HEK293 (cell line): ENCODE measurements around the gene ITIH5.

Experiments
- CTCF ChIA-PET: fragments of 350-600 bp; formaldehyde crosslinking; extraction: SDS; loops from one replicate; lab custom pipeline; 2021; ENCODE audit warnings: antibody characterized with exemption; lab: Yijun Ruan, JAX
- POLR2A ChIA-PET: fragments of 300-600 bp; formaldehyde crosslinking; extraction: SDS; loops from one replicate; lab custom pipeline; 2020; ENCODE audit warnings: antibody characterized with exemption, inconsistent platforms; lab: Yijun Ruan, JAX
- H3K27ac ChIP-seq: fragments of 200-500 bp; sonication (Bioruptor generic); 2 replicates; pipeline ENCODE4 v1.5.1; 2014; ENCODE audit warnings: low read depth, low read length, control low read depth, inconsistent platforms; ENCODE audit errors: extremely low read depth
- H3K36me3 ChIP-seq, 2 experiments: fragments of 200-500 bp in 1 of 2; sonication (Bioruptor generic) in 1 of 2; 1 replicate in 1 of 2; 2 replicates in 1 of 2; pipeline ENCODE4 v1.5.1; 2014 to 2017; ENCODE audit warnings: inconsistent platforms in 2 of 2, low read length in 2 of 2; ENCODE audit not compliant: control insufficient read depth in 2 of 2, insufficient read depth in 1 of 2
- H3K4me1 ChIP-seq: fragments of 200-500 bp; sonication (Bioruptor generic); 2 replicates; pipeline ENCODE4 v1.5.1; 2014; ENCODE audit warnings: mild to moderate bottlenecking, low read length, inconsistent platforms; ENCODE audit not compliant: control insufficient read depth, insufficient read depth
- H3K4me3 ChIP-seq: 2 replicates; pipeline ENCODE4 v1.5.1; 2011; ENCODE audit warnings: low read depth, mild to moderate bottlenecking, control low read depth, low read length, moderate library complexity
- H3K9me3 ChIP-seq: fragments of 200-500 bp; sonication (Bioruptor generic); 2 replicates; pipeline ENCODE4 v1.5.1; 2014; ENCODE audit warnings: low read depth, low read length, inconsistent platforms; ENCODE audit not compliant: control insufficient read depth, insufficient read depth
- HOXA7 ChIP-seq: sonication (generic); formaldehyde crosslinking; IDR thresholded peaks from 2 replicates; pipeline ENCODE4 v1.8.1; 2022; ENCODE audit warnings: missing genetic modification reagents, borderline replicate concordance
- HOXC10 ChIP-seq: sonication (generic); formaldehyde crosslinking; IDR thresholded peaks from 2 replicates; pipeline ENCODE4 v1.8.1; 2023; ENCODE audit warnings: mild to moderate bottlenecking, missing genetic modification reagents
- KLF10 ChIP-seq: fragments of 450-650 bp; IDR thresholded peaks from 2 replicates; pipeline ENCODE4 v1.5.1; 2018; ENCODE audit warnings: missing biosample characterization, mild to moderate bottlenecking, missing genetic modification characterization
- KLF16 ChIP-seq: fragments of 450-650 bp; formaldehyde crosslinking; IDR thresholded peaks from 2 replicates; pipeline ENCODE4 v1.5.1; 2017; ENCODE audit warnings: missing biosample characterization, missing genetic modification characterization
- KLF7 ChIP-seq: fragments of 450-650 bp; formaldehyde crosslinking; IDR thresholded peaks from 2 replicates; pipeline ENCODE4 v1.5.1; 2016; ENCODE audit warnings: missing biosample characterization, missing genetic modification characterization, borderline replicate concordance
- OVOL3 ChIP-seq: fragments of 450-650 bp; formaldehyde crosslinking; IDR thresholded peaks from 2 replicates; pipeline ENCODE4 v1.5.1; 2016; ENCODE audit warnings: missing biosample characterization, missing genetic modification characterization
- SALL2 ChIP-seq: fragments of 450-650 bp; formaldehyde crosslinking; IDR thresholded peaks from 2 replicates; pipeline ENCODE4 v1.5.0; 2017; ENCODE audit warnings: missing biosample characterization, mild to moderate bottlenecking, missing genetic modification characterization, borderline replicate concordance
- SP3 ChIP-seq: fragments of 450-650 bp; formaldehyde crosslinking; IDR thresholded peaks from 2 replicates; pipeline ENCODE4 v1.5.1; 2016; ENCODE audit warnings: missing biosample characterization, missing genetic modification characterization
- ZIC2 ChIP-seq: fragments of 450-650 bp; formaldehyde crosslinking; IDR thresholded peaks from 2 replicates; pipeline ENCODE4 v1.5.1; 2016; ENCODE audit warnings: missing biosample characterization, missing genetic modification characterization
- ZNF175 ChIP-seq: fragments of 450-650 bp; formaldehyde crosslinking; IDR thresholded peaks from 2 replicates; pipeline ENCODE4 v1.5.1; 2016; ENCODE audit warnings: missing biosample characterization, missing genetic modification characterization
- ZNF292 ChIP-seq: fragments of 450-650 bp; formaldehyde crosslinking; IDR thresholded peaks from 2 replicates; pipeline ENCODE4 v1.5.1; 2016; ENCODE audit warnings: low read depth, missing biosample characterization, missing genetic modification characterization, borderline replicate concordance
- ZNF416 ChIP-seq: fragments of 450-650 bp; formaldehyde crosslinking; IDR thresholded peaks from 2 replicates; pipeline ENCODE4 v1.5.1; 2016; ENCODE audit warnings: missing biosample characterization, missing genetic modification characterization
- ZNF473 ChIP-seq: fragments of 450-650 bp; formaldehyde crosslinking; IDR thresholded peaks from 2 replicates; pipeline ENCODE4 v1.5.1; 2017; ENCODE audit warnings: missing biosample characterization, missing genetic modification characterization
- ZNF548 ChIP-seq: fragments of 450-650 bp; formaldehyde crosslinking; IDR thresholded peaks from 2 replicates; pipeline ENCODE4 v1.5.1; 2016; ENCODE audit warnings: missing biosample characterization, missing genetic modification characterization
- ZNF549 ChIP-seq: fragments of 450-650 bp; IDR thresholded peaks from 2 replicates; pipeline ENCODE4 v1.5.1; 2018; ENCODE audit warnings: missing biosample characterization, missing genetic modification characterization, mild to moderate bottlenecking, inconsistent platforms, moderate library complexity
- ZNF561 ChIP-seq: fragments of 450-650 bp; IDR thresholded peaks from 2 replicates; pipeline ENCODE4 v1.5.1; 2018; ENCODE audit warnings: missing biosample characterization, missing genetic modification characterization, borderline replicate concordance
- ZNF585B ChIP-seq: fragments of 450-650 bp; formaldehyde crosslinking; IDR thresholded peaks from 2 replicates; pipeline ENCODE4 v1.5.1; 2016; ENCODE audit warnings: missing biosample characterization, missing genetic modification characterization
- ZNF610 ChIP-seq: fragments of 450-650 bp; formaldehyde crosslinking; IDR thresholded peaks from 2 replicates; pipeline ENCODE4 v1.5.1; 2016; ENCODE audit warnings: missing biosample characterization, missing genetic modification characterization, borderline replicate concordance
- ZNF621 ChIP-seq: fragments of 450-650 bp; formaldehyde crosslinking; IDR thresholded peaks from 2 replicates; pipeline ENCODE4 v1.5.1; 2017; ENCODE audit warnings: missing biosample characterization, missing genetic modification characterization
- ZNF624 ChIP-seq: fragments of 450-650 bp; formaldehyde crosslinking; IDR thresholded peaks from 2 replicates; pipeline ENCODE4 v1.5.1; 2017; ENCODE audit warnings: missing biosample characterization, missing genetic modification characterization
- ZNF747 ChIP-seq: fragments of 450-650 bp; formaldehyde crosslinking; IDR thresholded peaks from 2 replicates; pipeline ENCODE4 v1.5.1; 2016; ENCODE audit warnings: missing biosample characterization, missing genetic modification characterization
- ZNF777 ChIP-seq: fragments of 450-650 bp; formaldehyde crosslinking; IDR thresholded peaks from 2 replicates; pipeline ENCODE4 v1.5.1; 2017; ENCODE audit warnings: missing biosample characterization, missing genetic modification characterization, borderline replicate concordance
- ZSCAN23 ChIP-seq: fragments of 450-650 bp; formaldehyde crosslinking; IDR thresholded peaks from 2 replicates; pipeline ENCODE4 v1.5.1; 2016; ENCODE audit warnings: missing biosample characterization, missing genetic modification characterization
- TF ChIP-seq, protein P1 (sequence below): fragments of 450-650 bp; formaldehyde crosslinking; IDR thresholded peaks from 2 replicates; pipeline ENCODE4 v1.5.1; 2016; ENCODE audit warnings: missing biosample characterization, missing genetic modification characterization
- TF ChIP-seq, protein P2 (sequence below): fragments of 450-650 bp; formaldehyde crosslinking; IDR thresholded peaks from 2 replicates; pipeline ENCODE4 v1.5.1; 2016; ENCODE audit warnings: missing biosample characterization, missing genetic modification characterization
- TF ChIP-seq, protein P3 (sequence below): fragments of 450-650 bp; formaldehyde crosslinking; IDR thresholded peaks from 2 replicates; pipeline ENCODE4 v1.5.1; 2016; ENCODE audit warnings: missing biosample characterization, missing genetic modification characterization

The ITIH5 gene

DNA sequence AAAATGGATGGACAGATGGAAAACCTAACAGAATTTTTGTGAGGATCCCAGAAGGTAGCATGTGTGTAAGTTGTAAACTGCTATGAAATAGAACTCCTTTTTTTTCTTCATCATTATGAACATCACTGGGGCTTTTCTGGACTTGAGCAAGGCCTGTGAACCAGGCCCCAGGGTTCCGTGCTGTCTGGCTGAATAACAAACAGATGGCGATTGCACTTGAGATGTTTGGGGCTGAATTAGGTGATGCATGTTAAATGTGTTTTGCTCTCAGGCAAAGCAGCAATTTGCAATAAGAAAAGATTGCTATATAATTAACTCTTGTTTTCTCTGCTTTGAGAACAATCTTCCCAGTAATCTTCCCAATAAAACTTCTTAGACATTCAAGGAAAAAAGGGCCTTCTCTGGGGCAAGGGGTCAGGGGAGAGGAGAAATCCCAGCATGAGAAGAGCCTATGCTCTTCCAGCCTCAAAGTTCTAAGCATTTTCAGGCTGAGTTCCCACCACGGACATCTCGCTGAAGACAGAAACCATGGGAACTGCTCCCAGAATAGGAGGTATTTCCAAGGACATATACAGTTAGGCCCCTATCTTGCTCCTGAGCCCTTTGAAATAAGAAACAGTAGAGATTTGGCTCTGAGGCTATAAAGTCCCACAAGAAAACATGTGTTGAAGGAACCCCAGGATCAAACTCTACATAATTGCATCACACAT is 98.7 kb downstream of the ITIH5 start:
- Histone ChIP-seq H3K27ac (no peak overlapping the region), H3K36me3 (no peaks in the 10 kb centered on the region), H3K9me3 (no peaks in the 10 kb centered on the region), H3K4me1 (no peaks in the 10 kb centered on the region), H3K4me3 (no peak overlapping the region)
- TF ChIP-seq ZNF747, result no peak
- no peak for TF ChIP-seq ZNF624 (tag by site-specific recombination)
- TF ChIP-seq ZNF561 (tag by site-specific recombination), result no peak
- no peak for TF ChIP-seq KLF10 (tag by site-specific recombination)
- no peak for TF ChIP-seq ZNF777 (tag by site-specific recombination)
- TF ChIP-seq SALL2 (tag by site-specific recombination), result no peak
- no peak for TF ChIP-seq SP3 (tag by site-specific recombination)
- no peak for TF ChIP-seq HOXA7
- TF ChIP-seq ZNF549 (tag by site-specific recombination), result no peak
- TF ChIP-seq ZNF610 (tag by site-specific recombination), result no peak
- ChIA-PET POLR2A (no interaction called here), CTCF (no interaction called here)

DNA sequence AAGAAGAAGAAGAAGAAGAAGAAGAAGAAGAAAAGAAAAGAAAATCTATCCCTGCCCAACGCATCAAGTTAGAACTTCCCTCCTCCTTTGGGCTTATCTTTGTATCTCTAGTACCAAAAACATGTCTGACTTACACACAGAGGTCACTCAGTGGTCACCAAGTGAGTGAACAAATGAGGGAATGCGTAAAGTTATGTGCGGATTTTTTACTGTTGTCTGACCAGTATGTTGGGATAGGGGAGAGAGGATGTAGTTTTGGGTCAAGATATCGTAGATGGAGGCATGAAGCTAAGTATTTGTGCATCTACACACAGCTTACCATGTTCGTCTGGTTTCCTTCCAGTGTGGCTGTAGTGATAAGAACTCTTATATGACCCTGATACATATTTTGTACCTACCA is 99.9 kb downstream of the ITIH5 start:
- Histone ChIP-seq H3K36me3 (no peaks in the 10 kb centered on the region), H3K4me3 (no peak overlapping the region), H3K9me3 (no peaks in the 10 kb centered on the region), H3K4me1 (no peaks in the 10 kb centered on the region), H3K27ac (no peak overlapping the region)
- TF ChIP-seq ZIC2 (tag by site-specific recombination) (no peak), ZNF416 (tag by site-specific recombination) (no peak), KLF10 (tag by site-specific recombination) (no peak), ZNF175 (tag by site-specific recombination) (no peak)
- ChIA-PET CTCF (no interaction called here), POLR2A (no interaction called here)

GRCh38 chr10:7565871-7566270 is 100.9 kb downstream of the ITIH5 start:
- CTCF ChIA-PET, result interaction anchor here (0.6 kb wide), 1 partner anchor 52 kb away, joined by 3 read pairs; no protein-coding TSS in a partner anchor
- Histone ChIP-seq H3K9me3 (no peaks in the 10 kb centered on the region), H3K36me3 (no peaks in the 10 kb centered on the region), H3K27ac (no peak overlapping the region), H3K4me3 (no peak overlapping the region), H3K4me1 (no peaks in the 10 kb centered on the region)
- POLR2A ChIA-PET, result no interaction called here
- TF ChIP-seq, protein P1, sequence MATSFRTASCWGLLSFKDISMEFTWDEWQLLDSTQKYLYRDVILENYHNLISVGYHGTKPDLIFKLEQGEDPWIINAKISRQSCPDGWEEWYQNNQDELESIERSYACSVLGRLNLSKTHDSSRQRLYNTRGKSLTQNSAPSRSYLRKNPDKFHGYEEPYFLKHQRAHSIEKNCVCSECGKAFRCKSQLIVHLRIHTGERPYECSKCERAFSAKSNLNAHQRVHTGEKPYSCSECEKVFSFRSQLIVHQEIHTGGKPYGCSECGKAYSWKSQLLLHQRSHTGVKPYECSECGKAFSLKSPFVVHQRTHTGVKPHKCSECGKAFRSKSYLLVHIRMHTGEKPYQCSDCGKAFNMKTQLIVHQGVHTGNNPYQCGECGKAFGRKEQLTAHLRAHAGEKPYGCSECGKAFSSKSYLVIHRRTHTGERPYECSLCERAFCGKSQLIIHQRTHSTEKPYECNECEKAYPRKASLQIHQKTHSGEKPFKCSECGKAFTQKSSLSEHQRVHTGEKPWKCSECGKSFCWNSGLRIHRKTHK (tag by site-specific recombination), result no peak
- TF ChIP-seq ZNF548, result no peak
- TF ChIP-seq ZNF292 (tag by site-specific recombination), result no peak
- no peak for TF ChIP-seq ZNF585B (tag by site-specific recombination)
- TF ChIP-seq ZNF621, result no peak
- TF ChIP-seq KLF7, result no peak
- no peak for TF ChIP-seq ZNF175 (tag by site-specific recombination)
- TF ChIP-seq KLF16 (tag by site-specific recombination), result no peak
- TF ChIP-seq HOXC10 (CRISPR knock-in tag), result no peak
- TF ChIP-seq, protein P2, sequence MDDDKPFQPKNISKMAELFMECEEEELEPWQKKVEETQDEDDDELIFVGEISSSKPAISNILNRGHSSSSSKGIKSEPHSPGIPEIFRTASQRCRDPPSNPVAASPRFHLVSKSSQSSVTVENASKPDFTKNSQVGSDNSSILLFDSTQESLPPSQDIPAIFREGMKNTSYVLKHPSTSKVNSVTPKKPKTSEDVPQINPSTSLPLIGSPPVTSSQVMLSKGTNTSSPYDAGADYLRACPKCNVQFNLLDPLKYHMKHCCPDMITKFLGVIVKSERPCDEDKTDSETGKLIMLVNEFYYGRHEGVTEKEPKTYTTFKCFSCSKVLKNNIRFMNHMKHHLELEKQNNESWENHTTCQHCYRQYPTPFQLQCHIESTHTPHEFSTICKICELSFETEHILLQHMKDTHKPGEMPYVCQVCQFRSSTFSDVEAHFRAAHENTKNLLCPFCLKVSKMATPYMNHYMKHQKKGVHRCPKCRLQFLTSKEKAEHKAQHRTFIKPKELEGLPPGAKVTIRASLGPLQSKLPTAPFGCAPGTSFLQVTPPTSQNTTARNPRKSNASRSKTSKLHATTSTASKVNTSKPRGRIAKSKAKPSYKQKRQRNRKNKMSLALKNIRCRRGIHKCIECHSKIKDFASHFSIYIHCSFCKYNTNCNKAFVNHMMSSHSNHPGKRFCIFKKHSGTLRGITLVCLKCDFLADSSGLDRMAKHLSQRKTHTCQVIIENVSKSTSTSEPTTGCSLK (tag by site-specific recombination), result no peak
- TF ChIP-seq, protein P3, sequence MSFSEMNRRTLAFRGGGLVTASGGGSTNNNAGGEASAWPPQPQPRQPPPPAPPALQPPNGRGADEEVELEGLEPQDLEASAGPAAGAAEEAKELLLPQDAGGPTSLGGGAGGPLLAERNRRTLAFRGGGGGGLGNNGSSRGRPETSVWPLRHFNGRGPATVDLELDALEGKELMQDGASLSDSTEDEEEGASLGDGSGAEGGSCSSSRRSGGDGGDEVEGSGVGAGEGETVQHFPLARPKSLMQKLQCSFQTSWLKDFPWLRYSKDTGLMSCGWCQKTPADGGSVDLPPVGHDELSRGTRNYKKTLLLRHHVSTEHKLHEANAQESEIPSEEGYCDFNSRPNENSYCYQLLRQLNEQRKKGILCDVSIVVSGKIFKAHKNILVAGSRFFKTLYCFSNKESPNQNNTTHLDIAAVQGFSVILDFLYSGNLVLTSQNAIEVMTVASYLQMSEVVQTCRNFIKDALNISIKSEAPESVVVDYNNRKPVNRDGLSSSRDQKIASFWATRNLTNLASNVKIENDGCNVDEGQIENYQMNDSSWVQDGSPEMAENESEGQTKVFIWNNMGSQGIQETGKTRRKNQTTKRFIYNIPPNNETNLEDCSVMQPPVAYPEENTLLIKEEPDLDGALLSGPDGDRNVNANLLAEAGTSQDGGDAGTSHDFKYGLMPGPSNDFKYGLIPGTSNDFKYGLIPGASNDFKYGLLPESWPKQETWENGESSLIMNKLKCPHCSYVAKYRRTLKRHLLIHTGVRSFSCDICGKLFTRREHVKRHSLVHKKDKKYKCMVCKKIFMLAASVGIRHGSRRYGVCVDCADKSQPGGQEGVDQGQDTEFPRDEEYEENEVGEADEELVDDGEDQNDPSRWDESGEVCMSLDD (tag by site-specific recombination), result no peak
- TF ChIP-seq OVOL3 (tag by site-specific recombination), result no peak
- TF ChIP-seq ZNF473 (tag by site-specific recombination), result no peak
- TF ChIP-seq ZSCAN23, result no peak
